HFFc6 (cell line): ENCODE measurements around the gene SHISA9. TPM values are rescaled to one million over a fixed set of nuclear protein-coding genes. Genes with fewer than 3 reads are reported as not detected.

Experiments
- DNase-seq: peaks from one replicate; pipeline ENCODE4 v3.0.0-alpha.2; 2018
- H3K27ac Mint-ChIP-seq: 2 replicates; pipeline ENCODE4 v1.8.0; 2020; ENCODE audit warnings: mild to moderate bottlenecking, mixed read lengths
- H3K27me3 Mint-ChIP-seq: 2 replicates; pipeline ENCODE4 v1.8.0; 2021; ENCODE audit warnings: mild to moderate bottlenecking, moderate library complexity, mixed read lengths; ENCODE audit not compliant: insufficient read depth
- H3K36me3 Mint-ChIP-seq: 2 replicates; pipeline ENCODE4 v1.8.0; 2021; ENCODE audit warnings: low read depth, mixed read lengths
- H3K4me1 Mint-ChIP-seq: 2 replicates; pipeline ENCODE4 v1.8.0; 2020; ENCODE audit warnings: low read depth, mixed read lengths
- H3K4me3 Mint-ChIP-seq: 2 replicates; pipeline ENCODE4 v1.8.0; 2020; ENCODE audit warnings: mild to moderate bottlenecking, moderate library complexity, mixed read lengths
- H3K9me3 Mint-ChIP-seq: 2 replicates; pipeline ENCODE4 v1.8.0; 2020; ENCODE audit warnings: mild to moderate bottlenecking, mixed read lengths
- total RNA-seq, 6 experiments: library from RNA; stranded (reverse); fragmentation: NEBNext Ultra II Directional; extraction: Animal tissue kit (Norgen Biotek cat#: 25700); gene quantifications; 2 replicates in 1 of 6; 3 replicates in 5 of 6; pipeline ENCODE4 v1.2.3, GENCODE V29; 2021
- TF ChIP-seq, protein P1 (sequence below): fragments of 200-600 bp; sonication (generic); IDR thresholded peaks from 2 replicates; pipeline ENCODE4 v1.5.0; 2021; ENCODE audit warnings: antibody characterized with exemption, mild to moderate bottlenecking

Gene SHISA9
- total RNA-seq, 6 experiments from 2014 or later = not detected

GRCh38 chr16:13154799-13155198 is 253.4 kb downstream of the SHISA9 start:
- H3K4me1 Mint-ChIP-seq = no peaks in the 10 kb centered on the region
- H3K36me3 Mint-ChIP-seq = no peaks in the 10 kb centered on the region
- H3K9me3 Mint-ChIP-seq = peaks cover 65% of the 10 kb centered on the region
- TF ChIP-seq, protein P1, sequence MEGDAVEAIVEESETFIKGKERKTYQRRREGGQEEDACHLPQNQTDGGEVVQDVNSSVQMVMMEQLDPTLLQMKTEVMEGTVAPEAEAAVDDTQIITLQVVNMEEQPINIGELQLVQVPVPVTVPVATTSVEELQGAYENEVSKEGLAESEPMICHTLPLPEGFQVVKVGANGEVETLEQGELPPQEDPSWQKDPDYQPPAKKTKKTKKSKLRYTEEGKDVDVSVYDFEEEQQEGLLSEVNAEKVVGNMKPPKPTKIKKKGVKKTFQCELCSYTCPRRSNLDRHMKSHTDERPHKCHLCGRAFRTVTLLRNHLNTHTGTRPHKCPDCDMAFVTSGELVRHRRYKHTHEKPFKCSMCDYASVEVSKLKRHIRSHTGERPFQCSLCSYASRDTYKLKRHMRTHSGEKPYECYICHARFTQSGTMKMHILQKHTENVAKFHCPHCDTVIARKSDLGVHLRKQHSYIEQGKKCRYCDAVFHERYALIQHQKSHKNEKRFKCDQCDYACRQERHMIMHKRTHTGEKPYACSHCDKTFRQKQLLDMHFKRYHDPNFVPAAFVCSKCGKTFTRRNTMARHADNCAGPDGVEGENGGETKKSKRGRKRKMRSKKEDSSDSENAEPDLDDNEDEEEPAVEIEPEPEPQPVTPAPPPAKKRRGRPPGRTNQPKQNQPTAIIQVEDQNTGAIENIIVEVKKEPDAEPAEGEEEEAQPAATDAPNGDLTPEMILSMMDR = no peak
- H3K27ac Mint-ChIP-seq = no peak overlapping the region
- no peak overlapping the region for H3K4me3 Mint-ChIP-seq
- DNase-seq = no peak
- no peaks in the 10 kb centered on the region for H3K27me3 Mint-ChIP-seq

DNA sequence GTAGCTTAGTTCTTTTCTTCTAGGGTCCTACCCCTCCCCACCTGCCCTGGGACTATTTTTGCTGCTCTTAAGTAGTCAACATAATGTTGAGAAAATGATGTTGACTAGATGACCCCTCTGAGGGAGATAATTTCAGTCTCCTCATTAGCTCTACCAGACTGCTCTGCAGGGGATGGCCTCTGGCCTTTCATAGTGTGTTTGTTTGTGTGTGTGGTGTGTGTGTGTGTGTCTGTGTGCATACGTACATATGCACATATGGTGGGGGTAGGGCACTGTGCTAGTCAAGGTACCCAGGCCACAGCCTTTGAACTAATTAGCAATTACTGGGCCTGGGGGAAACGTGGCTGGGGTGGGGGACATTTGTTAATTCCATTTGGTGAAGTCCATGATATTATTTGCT is 254.0 kb downstream of the SHISA9 start:
- H3K4me3 Mint-ChIP-seq = no peak overlapping the region
- TF ChIP-seq, protein P1 = no peak
- peaks cover 65% of the 10 kb centered on the region for H3K9me3 Mint-ChIP-seq
- H3K27me3 Mint-ChIP-seq = no peaks in the 10 kb centered on the region
- H3K27ac Mint-ChIP-seq = no peak overlapping the region
- no peak for DNase-seq
- H3K4me1 Mint-ChIP-seq = no peaks in the 10 kb centered on the region
- H3K36me3 Mint-ChIP-seq = no peaks in the 10 kb centered on the region

- H3K4me1 Mint-ChIP-seq = no peaks in the 10 kb centered on the region
- no peak overlapping the region for H3K27ac Mint-ChIP-seq
- H3K9me3 Mint-ChIP-seq = peaks cover 63% of the 10 kb centered on the region
- no peak overlapping the region for H3K4me3 Mint-ChIP-seq
- no peaks in the 10 kb centered on the region for H3K27me3 Mint-ChIP-seq
- no peaks in the 10 kb centered on the region for H3K36me3 Mint-ChIP-seq
- DNase-seq = no peak
- TF ChIP-seq, protein P1 = no peak
Measured at GRCh38 chr16:13155780-13156179, 254.4 kb downstream of the SHISA9 start.

GRCh38 chr16:13157082-13157481 is 255.7 kb downstream of the SHISA9 start:
- no peaks in the 10 kb centered on the region; the same call in 1 of the 2 replicates for H3K36me3 Mint-ChIP-seq

GRCh38 chr16:13158427-13158826 is 257.0 kb downstream of the SHISA9 start:
- TF ChIP-seq, protein P1 = no peak
- Mint-ChIP-seq H3K4me3 (no peak overlapping the region), H3K36me3 (no peaks in the 10 kb centered on the region; the same call in 1 of the 2 replicates), H3K27me3 (no peaks in the 10 kb centered on the region), H3K27ac (no peak overlapping the region), H3K9me3 (peaks cover 68% of the 10 kb centered on the region), H3K4me1 (no peaks in the 10 kb centered on the region)
- no peak for DNase-seq

More at GRCh38 chr16:13157082-13157481, 255.7 kb downstream of the SHISA9 start:
- TF ChIP-seq, protein P1 = no peak
- DNase-seq = no peak
- Mint-ChIP-seq H3K9me3 (peaks cover 71% of the 10 kb centered on the region), H3K4me3 (no peak overlapping the region), H3K27ac (no peak overlapping the region), H3K27me3 (no peaks in the 10 kb centered on the region), H3K4me1 (no peaks in the 10 kb centered on the region)

GRCh38 chr16:13165024-13165423 is 263.6 kb downstream of the SHISA9 start:
- H3K27ac Mint-ChIP-seq = no peak overlapping the region
- peaks cover 56% of the 10 kb centered on the region for H3K9me3 Mint-ChIP-seq
- no peak overlapping the region for H3K4me3 Mint-ChIP-seq
- no peaks in the 10 kb centered on the region; the same call in 1 of the 2 replicates for H3K27me3 Mint-ChIP-seq
- no peaks in the 10 kb centered on the region for H3K4me1 Mint-ChIP-seq
- DNase-seq = no peak
- H3K36me3 Mint-ChIP-seq = peaks cover 5% of the 10 kb centered on the region; the same call in 1 of the 2 replicates
- TF ChIP-seq, protein P1 = no peak
